Keratinocyte (primary cell): ENCODE results near the gene URGCP.

ENCODE experiments used
- CTCF ChIP-seq, 3 experiments: IDR thresholded peaks in 1 of 3; conservative IDR thresholded peaks in 1 of 3; optimal IDR thresholded peaks in 1 of 3; 2 replicates in 2 of 3; 3 replicates in 1 of 3; pipeline versions ENCODE3 to v1.5.1; 2011; ENCODE audit warnings: low read length in 3 of 3, mild to moderate bottlenecking in 3 of 3, moderate library complexity in 2 of 3, control low read depth in 1 of 3, inconsistent platforms in 1 of 3; ENCODE audit not compliant: insufficient read depth in 2 of 3; ENCODE audit errors: extremely low read depth in 1 of 3
- EZH2 ChIP-seq: IDR thresholded peaks from one replicate; pipeline ENCODE4 v1.6.1; 2012; ENCODE audit warnings: inconsistent platforms, mild to moderate bottlenecking, low read length, moderate library complexity

GRCh38 chr7:43943417-43944187, 37.2 kb upstream of the URGCP start:
- no peak for TF ChIP-seq EZH2
- TF ChIP-seq CTCF (optimal IDR thresholded peaks at IDR 0.05 in 1 of 3, IDR thresholded peaks at IDR 0.05 in 1 of 3, conservative IDR thresholded peaks at IDR 0.05 in 1 of 3; ENCODE audit: extremely low read depth in 1 of 3, insufficient read depth in 2 of 3, low read length in 3 of 3), result no peak
